ENCODE results near the gene SPATA6.

GRCh38 chr1:48506870-48507269 is 34.9 kb upstream of the SPATA6 start:
- TF ChIP-seq CTCF (IDR thresholded peaks at IDR 0.05): no peak
- TF ChIP-seq POLR2A (IDR thresholded peaks at IDR 0.05): no peak
